MM.1S (cell line): ENCODE data around the gene NDUFS3.

Experiments
- DNase-seq: peaks from one replicate; pipeline ENCODE4 v3.0.0-alpha.2; 2015
- H2AFZ ChIP-seq: fragments of 300-600 bp; sonication (generic); 2 replicates; pipeline ENCODE4 v1.6.0; 2016; ENCODE audit warnings: antibody characterized with exemption, low read length
- H3F3A ChIP-seq: fragments of 300-600 bp; sonication (generic); 2 replicates; pipeline ENCODE4 v1.6.1; 2016; ENCODE audit warnings: mild to moderate bottlenecking, antibody characterized with exemption, low read length, moderate library complexity, mixed read lengths; ENCODE audit not compliant: insufficient read depth
- H3K27ac ChIP-seq: fragments of 300-600 bp; sonication (generic); 2 replicates; pipeline ENCODE4 v1.5.1; 2016; ENCODE audit warnings: mild to moderate bottlenecking, low read length
- H3K27me3 ChIP-seq: fragments of 300-600 bp; sonication (generic); replicated peaks from 2 replicates; pipeline ENCODE4 v1.6.0; 2016; ENCODE audit warnings: low read length; ENCODE audit not compliant: insufficient read depth
- H3K36me3 ChIP-seq: fragments of 300-600 bp; sonication (generic); replicated peaks from 2 replicates; pipeline ENCODE4 v1.6.1; 2016; ENCODE audit warnings: mild to moderate bottlenecking, low read length, mixed read lengths; ENCODE audit not compliant: insufficient read depth
- H3K4me1 ChIP-seq: fragments of 300-600 bp; sonication (generic); 2 replicates; pipeline ENCODE4 v1.6.1; 2016; ENCODE audit warnings: low read length, mixed read lengths
- H3K4me2 ChIP-seq: fragments of 300-600 bp; sonication (generic); 2 replicates; pipeline ENCODE4 v1.6.0; 2016; ENCODE audit warnings: low read depth, low read length
- H3K4me3 ChIP-seq: fragments of 300-600 bp; sonication (generic); 2 replicates; pipeline ENCODE4 v1.5.1; 2016; ENCODE audit warnings: low read length, mixed read lengths
- H3K79me2 ChIP-seq: fragments of 300-600 bp; sonication (generic); 2 replicates; pipeline ENCODE4 v1.6.1; 2016; ENCODE audit warnings: mixed run types, low read length, mixed read lengths
- H3K9ac ChIP-seq: fragments of 300-600 bp; sonication (generic); 2 replicates; pipeline ENCODE4 v1.6.1; 2016; ENCODE audit warnings: low read length, mixed read lengths
- H3K9me2 ChIP-seq: fragments of 300-600 bp; sonication (generic); replicated peaks from 2 replicates; pipeline ENCODE4 v1.6.1; 2016; ENCODE audit warnings: mild to moderate bottlenecking, low read length, mixed read lengths; ENCODE audit not compliant: insufficient read depth
- H3K9me3 ChIP-seq: fragments of 300-600 bp; sonication (generic); replicated peaks from 2 replicates; pipeline ENCODE4 v1.6.1; 2016; ENCODE audit warnings: mild to moderate bottlenecking, low read length, mixed read lengths; ENCODE audit not compliant: insufficient read depth
- H4K20me1 ChIP-seq: fragments of 300-600 bp; sonication (generic); 2 replicates; pipeline ENCODE4 v1.6.1; 2016; ENCODE audit warnings: mild to moderate bottlenecking, low read length, moderate library complexity, mixed read lengths; ENCODE audit not compliant: insufficient read depth
- CTCF ChIP-seq: fragments of 300-600 bp; sonication (generic); IDR thresholded peaks from 2 replicates; pipeline ENCODE4 v1.5.1; 2016; ENCODE audit warnings: antibody characterized with exemption, low read length, mixed read lengths
- EZH2 ChIP-seq: fragments of 300-600 bp; sonication (generic); optimal IDR thresholded peaks from 2 replicates; pipeline ENCODE3; 2017; ENCODE audit warnings: low read depth, mild to moderate bottlenecking, antibody characterized with exemption, low read length, mixed read lengths
- EZH2phosphoT487 ChIP-seq: fragments of 300-600 bp; sonication (generic); IDR thresholded peaks from 2 replicates; pipeline ENCODE4 v1.6.1; 2018; ENCODE audit warnings: antibody characterized with exemption, low read length

Gene NDUFS3

GRCh38 chr11:47592970-47593369 lies 14.1 kb downstream of the NDUFS3 start:
- Histone ChIP-seq H3K4me1 (no peaks in the 10 kb centered on the region), H3K4me3 (no peak overlapping the region), H3K36me3 (no peaks in the 10 kb centered on the region), H2AFZ (no peak overlapping the region), H3K27me3 (no peaks in the 10 kb centered on the region), H3K9me2 (no peaks in the 10 kb centered on the region), H3K79me2 (no peaks in the 10 kb centered on the region), H3K9me3 (no peaks in the 10 kb centered on the region), H3K4me2 (no peak overlapping the region), H3F3A (no peaks in the 10 kb centered on the region), H4K20me1 (no peaks in the 10 kb centered on the region), H3K9ac (no peak overlapping the region), H3K27ac (no peak overlapping the region)
- DNase-seq = no peak
- TF ChIP-seq EZH2 = no peak

GRCh38 chr11:47593492-47593933 lies 14.6 kb downstream of the NDUFS3 start:
- Histone ChIP-seq H3K79me2 (no peaks in the 10 kb centered on the region), H3K9ac (no peak overlapping the region), H3K36me3 (no peaks in the 10 kb centered on the region), H4K20me1 (no peaks in the 10 kb centered on the region), H3K27ac (no peak overlapping the region), H3K4me2 (no peak overlapping the region), H3K9me2 (no peaks in the 10 kb centered on the region), H3K27me3 (no peaks in the 10 kb centered on the region), H2AFZ (no peak overlapping the region), H3F3A (no peaks in the 10 kb centered on the region), H3K4me3 (no peak overlapping the region), H3K4me1 (no peaks in the 10 kb centered on the region), H3K9me3 (no peaks in the 10 kb centered on the region)
- DNase-seq = no peak
- no peak for TF ChIP-seq EZH2
- no peak for TF ChIP-seq CTCF
- no peak for TF ChIP-seq EZH2phosphoT487

GRCh38 chr11:47593934-47594855 lies 15.3 kb downstream of the NDUFS3 start, which contains the start of gene C1QTNF4:
Gene C1QTNF4 (minus strand): TSS chr11:47594411. CDS start chr11:47590810, 3,601 bp downstream.
- Histone ChIP-seq H3K4me3 (no peak within 1 kb of the TSS), H3F3A (no peaks in the 10 kb centered on the region), H3K36me3 (no peaks in the 10 kb centered on the region), H3K9ac (no peak within 1 kb of the TSS), H4K20me1 (no peaks in the 10 kb centered on the region), H3K4me2 (no peak within 1 kb of the TSS), H3K27me3 (no peaks in the 10 kb centered on the region), H2AFZ (no peak within 1 kb of the TSS), H3K27ac (no peak within 1 kb of the TSS), H3K9me2 (no peaks in the 10 kb centered on the region), H3K4me1 (no peaks in the 10 kb centered on the region), H3K9me3 (no peaks in the 10 kb centered on the region), H3K79me2 (no peaks in the 10 kb centered on the region)
- TF ChIP-seq CTCF (no peak), EZH2phosphoT487 (no peak), EZH2 (no peak)
- DNase-seq = no peak

GRCh38 chr11:47595029-47595428 lies 16.2 kb downstream of the NDUFS3 start:
- H3K27ac ChIP-seq = no peak overlapping the region
- no peak for TF ChIP-seq EZH2phosphoT487
- no peak for TF ChIP-seq EZH2
- no peak for TF ChIP-seq CTCF
- H3K36me3 ChIP-seq = no peaks in the 10 kb centered on the region
- no peak overlapping the region for H3K4me3 ChIP-seq
- H3K9me3 ChIP-seq = no peaks in the 10 kb centered on the region
- no peaks in the 10 kb centered on the region for H3K9me2 ChIP-seq
- H3K9ac ChIP-seq = no peak overlapping the region
- H2AFZ ChIP-seq = no peak overlapping the region
- no peaks in the 10 kb centered on the region for H3K4me1 ChIP-seq
- H3F3A ChIP-seq = no peaks in the 10 kb centered on the region
- no peaks in the 10 kb centered on the region for H3K27me3 ChIP-seq
- DNase-seq = no peak
- H4K20me1 ChIP-seq = no peaks in the 10 kb centered on the region
- H3K4me2 ChIP-seq = no peak overlapping the region
- no peaks in the 10 kb centered on the region for H3K79me2 ChIP-seq
